Epidermal melanocyte (primary cell): ENCODE data around the gene NELL1.

Source experiments
- DNase-seq: peaks from one replicate; pipeline ENCODE4 v3.0.0; 2011; ENCODE audit warnings: low spot score; ENCODE audit not compliant: insufficient read length

The NELL1 gene

GRCh38 chr11:20668131-20668809 is 1.1 kb upstream of the NELL1 start:
- DNase-seq, result no peak

- no peak for DNase-seq
Measured at GRCh38 chr11:20669820-20670684, 666 bp downstream of the NELL1 start.

GRCh38 chr11:20670932-20671403 is 1.6 kb downstream of the NELL1 start:
- DNase-seq, result no peak

- DNase-seq, result no peak
Measured at GRCh38 chr11:20671856-20672546, 2.6 kb downstream of the NELL1 start.

GRCh38 chr11:20672575-20672974 is 3.2 kb downstream of the NELL1 start:
- no peak for DNase-seq

GRCh38 chr11:20676658-20677057 is 7.3 kb downstream of the NELL1 start:
- no peak for DNase-seq

GRCh38 chr11:20688761-20689160 is 19.4 kb downstream of the NELL1 start:
- DNase-seq, result no peak

- no peak for DNase-seq
Measured at GRCh38 chr11:20707876-20708275, 38.5 kb downstream of the NELL1 start.

GRCh38 chr11:20712912-20713311 is 43.5 kb downstream of the NELL1 start:
- no peak for DNase-seq

GRCh38 chr11:20715464-20715863 is 46.1 kb downstream of the NELL1 start:
- DNase-seq, result no peak

- no peak for DNase-seq
Measured at GRCh38 chr11:20715931-20716330, 46.5 kb downstream of the NELL1 start.

GRCh38 chr11:20719821-20720220 is 50.4 kb downstream of the NELL1 start:
- no peak for DNase-seq

- no peak for DNase-seq
Measured at GRCh38 chr11:20723366-20723765, 54.0 kb downstream of the NELL1 start.

- no peak for DNase-seq
Measured at GRCh38 chr11:20729597-20730105, 60.3 kb downstream of the NELL1 start.

GRCh38 chr11:20731676-20732215 is 62.4 kb downstream of the NELL1 start:
- no peak for DNase-seq

GRCh38 chr11:20739107-20739506 is 69.7 kb downstream of the NELL1 start:
- no peak for DNase-seq

- no peak for DNase-seq
Measured at GRCh38 chr11:20739577-20739976, 70.2 kb downstream of the NELL1 start.

GRCh38 chr11:20754933-20755332 is 85.5 kb downstream of the NELL1 start:
- no peak for DNase-seq

- DNase-seq, result no peak
Measured at GRCh38 chr11:20759541-20759940, 90.2 kb downstream of the NELL1 start.

GRCh38 chr11:20760811-20761210 is 91.4 kb downstream of the NELL1 start:
- no peak for DNase-seq

GRCh38 chr11:20762116-20762844 is 92.9 kb downstream of the NELL1 start:
- no peak for DNase-seq
